HS-27A (cell line): ENCODE measurements around the gene TPBGL.
"Not testable (repeated sequence)": the region's sequence is repeated elsewhere in the genome, so short reads cannot be mapped to it uniquely, and the experiment has no call there.

Source experiments
- DNase-seq: peaks from one replicate; pipeline ENCODE4 v3.0.0-alpha.2; 2012; ENCODE audit warnings: low read depth, missing footprints

TPBGL gene

DNA sequence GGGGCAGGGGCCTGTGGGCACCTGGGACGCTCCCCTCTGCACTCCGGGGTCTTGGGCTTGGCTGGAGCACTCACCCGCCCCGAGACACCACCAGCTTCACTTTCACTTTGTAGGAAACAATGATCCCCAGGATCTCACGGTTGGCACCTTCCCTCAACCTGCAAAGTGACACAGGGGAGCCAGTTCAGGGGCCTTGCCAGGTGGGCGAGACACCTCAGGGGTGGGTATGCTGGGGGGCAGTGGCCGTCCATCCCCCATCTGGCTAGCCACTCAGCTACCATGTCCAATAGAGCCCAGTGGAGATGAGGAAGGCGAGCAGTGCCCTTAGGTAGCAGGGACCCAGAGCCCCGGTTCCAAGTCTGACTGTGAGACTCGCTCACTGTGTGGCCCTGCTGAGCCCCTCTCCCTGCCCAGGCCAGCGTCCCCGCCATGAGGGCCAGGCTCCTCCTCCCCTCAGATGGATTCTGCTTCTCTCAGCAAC lies 32.3 kb downstream of the TPBGL start:
- no peak for DNase-seq

DNA sequence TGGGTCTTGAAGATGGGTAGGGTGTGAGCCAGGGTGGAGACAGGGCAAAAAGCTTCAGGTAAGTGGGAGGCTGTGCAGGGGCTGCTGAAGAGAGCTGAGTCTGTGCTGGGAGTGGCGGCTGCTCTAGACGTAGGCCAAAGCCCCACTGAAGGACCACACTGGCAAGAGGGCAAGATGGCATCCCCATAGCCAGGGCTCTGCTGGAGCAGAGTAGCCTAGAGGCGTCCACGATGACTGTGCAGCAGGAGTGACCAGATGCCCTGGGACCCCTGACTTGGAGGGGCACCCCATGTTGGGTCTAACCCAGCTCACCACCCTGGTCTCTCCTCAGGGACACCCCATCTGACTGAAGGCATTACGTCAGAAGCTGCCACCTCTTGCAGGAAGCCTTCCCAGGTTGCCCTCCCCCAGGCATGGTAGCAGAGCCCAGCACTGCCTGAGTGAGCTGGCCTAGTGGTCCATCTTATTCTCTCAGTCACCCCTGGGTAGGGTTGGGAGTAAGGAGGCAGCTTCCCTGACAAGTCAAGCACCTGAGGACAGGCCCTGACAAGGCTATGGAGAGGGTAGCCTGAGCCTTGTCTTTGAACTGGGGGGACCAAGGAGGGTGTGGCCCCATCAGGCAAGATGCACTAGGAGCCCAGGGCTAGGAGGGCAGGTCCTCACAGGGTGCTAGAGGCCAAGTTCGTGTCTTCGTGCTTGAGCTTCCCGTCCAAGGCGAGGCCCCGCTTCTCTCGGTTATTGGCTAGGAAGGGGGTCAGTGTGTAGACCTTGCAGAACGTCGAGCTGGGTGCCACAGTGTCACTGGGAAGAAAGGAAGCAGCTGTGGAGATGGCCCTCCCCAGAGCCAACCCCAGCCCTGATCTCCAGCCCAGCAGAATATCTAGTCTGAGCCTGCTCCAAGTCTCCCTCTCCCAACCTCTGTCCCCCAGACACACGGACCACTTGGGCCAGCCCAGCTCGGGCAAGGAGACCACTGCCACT lies 33.1 kb downstream of the TPBGL start:
- no peak for DNase-seq

DNA sequence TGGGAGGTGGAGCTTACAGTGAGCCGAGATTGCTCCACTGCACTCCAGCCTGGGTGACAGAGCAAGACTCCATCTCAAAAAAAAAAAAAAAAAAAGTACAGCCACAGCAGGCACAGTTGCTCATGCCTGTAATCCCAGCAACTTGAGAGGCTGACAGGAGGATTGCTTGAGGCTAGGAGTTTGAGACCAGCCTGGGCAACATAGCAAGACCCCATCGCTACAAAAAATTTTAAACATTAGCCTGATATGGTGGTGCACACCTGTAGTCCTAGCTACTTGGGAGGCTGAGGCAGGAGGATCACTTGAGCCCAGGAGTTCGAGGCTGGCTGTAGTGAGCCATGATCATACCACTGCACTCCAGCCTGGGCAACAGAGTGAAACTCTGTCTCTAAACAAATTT lies 34.1 kb downstream of the TPBGL start:
- DNase-seq: not testable (repeated sequence)

DNA sequence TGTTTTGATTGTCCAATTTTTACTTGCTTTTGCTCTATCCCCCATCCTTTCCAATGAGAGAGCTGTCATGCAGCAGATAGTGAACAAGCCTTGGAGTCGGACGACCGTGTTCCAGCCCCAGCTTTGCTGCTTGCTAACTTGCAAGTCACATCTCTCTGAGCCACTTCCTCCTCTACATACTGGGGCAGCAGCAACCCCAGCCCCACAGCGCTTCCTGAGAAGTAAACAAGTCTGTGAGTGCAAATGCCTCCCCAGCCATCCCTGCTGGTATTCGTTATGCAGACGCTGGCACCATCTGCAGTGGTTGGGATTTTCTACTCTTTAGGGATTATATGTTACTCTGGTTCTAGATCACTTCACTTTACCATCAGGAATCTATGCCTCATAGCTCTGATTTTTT lies 35.0 kb downstream of the TPBGL start:
- no peak for DNase-seq

DNA sequence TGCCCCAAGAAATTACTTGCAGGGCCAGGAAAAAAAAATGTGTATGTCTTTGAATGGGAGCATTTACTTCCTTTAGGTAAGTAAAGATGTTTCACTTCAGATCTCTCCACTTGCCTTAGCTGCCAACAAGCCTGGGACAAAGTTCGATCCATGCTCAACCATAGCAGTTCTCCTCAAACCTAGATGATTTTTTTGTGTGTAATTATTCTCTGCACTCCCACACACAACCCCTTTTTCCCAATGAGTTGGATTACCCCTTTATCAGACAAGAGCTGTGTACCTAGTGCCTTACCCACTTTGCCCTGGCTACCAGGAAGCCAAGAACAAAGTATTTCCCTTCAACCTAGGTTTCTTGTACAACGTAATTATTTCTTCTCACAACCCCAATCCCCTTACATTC lies 35.6 kb downstream of the TPBGL start:
- no peak for DNase-seq

DNA sequence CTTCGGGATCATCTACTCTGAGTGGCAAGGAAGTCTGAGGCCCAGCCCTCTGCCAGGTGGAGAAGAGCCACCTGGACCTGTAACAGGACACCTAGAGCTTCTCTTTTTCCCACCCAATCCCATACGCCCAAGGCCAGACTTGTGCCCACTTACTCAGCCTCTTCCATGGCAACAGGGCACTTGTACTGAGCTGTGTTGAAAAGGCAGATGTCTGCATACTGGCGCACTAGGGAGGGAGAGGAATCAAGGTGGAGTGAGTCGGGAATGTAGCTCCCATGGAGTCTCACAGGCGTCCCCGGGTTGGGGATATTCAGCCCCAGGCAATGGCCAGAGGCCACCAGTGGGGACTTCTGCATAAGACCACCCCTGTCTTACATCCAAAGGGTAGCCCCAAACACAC lies 36.1 kb downstream of the TPBGL start:
- no peak for DNase-seq

DNA sequence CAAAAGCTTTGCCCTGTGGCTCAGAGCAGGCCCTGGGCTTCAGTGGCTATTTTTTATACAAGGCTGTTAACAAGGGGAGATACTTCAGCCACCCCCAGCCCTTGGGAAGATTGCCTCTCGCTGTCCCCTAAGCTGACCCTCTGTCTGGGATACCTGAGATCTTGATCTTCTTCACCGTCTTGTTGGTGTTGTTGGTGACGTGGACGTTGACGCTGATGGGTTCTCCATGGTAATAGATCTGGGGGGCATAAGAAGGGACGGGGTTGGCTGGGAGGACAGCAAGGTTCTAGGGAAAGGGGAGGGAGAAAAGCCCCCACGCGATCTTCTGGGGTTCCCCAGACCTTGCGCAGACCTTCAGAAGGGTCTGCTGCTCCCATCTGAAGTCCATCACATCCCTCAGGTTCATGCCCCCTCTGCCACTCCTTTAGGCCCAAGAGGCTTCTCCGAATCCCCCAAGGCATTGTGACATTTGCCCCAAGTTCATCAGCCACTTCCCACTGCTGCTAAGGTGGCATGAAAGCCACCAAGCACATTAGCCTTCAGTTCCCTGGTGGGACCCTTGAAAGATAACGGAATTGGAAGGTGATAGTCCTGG lies 36.7 kb downstream of the TPBGL start:
- no peak for DNase-seq

DNA sequence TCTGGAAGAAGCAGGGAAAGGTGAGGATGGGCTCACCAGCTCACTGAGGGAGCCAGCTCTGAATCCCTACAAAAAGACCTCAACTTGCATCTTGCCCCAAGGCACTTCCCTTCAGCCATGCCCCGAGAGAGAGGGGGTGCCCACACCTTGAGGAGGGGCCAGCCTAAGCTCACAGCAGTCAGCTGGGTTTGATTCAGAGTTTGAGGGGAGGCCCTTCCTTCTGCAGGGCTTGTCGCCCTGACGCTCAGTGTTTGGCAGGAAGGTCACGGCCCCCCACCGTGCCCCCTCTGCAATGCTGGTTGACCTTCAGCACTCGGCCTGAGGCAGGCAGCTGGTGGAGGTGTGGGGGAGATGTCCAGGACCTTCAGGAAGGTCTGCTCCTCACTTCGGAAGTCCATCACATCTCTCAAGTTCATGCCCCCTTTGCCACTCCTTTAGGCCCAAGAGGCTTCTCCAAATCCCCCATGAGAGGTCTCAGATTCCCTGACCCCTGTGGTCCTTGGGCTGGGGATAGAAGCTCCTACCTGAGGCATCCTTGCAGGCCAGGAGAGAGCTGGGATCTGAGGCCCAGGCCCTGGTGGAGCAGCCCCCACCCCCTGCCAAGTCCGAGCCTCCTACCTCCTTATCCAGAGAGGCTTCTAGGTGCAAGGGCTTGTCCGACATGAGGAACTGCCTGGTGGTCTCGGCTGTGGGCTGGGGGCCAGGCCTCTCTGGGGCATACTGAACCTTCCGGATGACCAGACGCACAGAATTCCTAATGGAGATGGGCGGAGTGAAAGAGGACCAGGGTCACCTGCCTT lies 37.6 kb downstream of the TPBGL start:
- no peak for DNase-seq

DNA sequence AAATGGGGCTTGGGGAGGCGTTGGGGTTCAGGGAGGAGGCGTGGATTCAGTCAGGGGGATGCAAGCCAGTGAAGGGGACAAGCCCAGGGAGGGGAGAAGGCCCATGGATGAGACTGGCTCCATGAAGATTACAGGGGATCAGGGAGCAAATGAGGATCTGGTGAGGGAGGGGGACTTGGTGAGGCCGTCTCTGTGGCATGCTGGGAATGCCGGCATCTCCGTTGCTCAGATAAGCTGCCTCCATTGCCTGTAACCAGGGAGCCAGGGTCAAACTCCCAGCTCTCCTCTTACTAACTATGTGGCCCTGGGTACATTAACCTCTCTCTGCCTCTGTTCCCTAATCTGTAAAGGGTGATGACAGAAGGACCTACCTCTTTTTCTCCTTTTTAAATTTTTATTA lies 38.7 kb downstream of the TPBGL start:
- no peak for DNase-seq

DNA sequence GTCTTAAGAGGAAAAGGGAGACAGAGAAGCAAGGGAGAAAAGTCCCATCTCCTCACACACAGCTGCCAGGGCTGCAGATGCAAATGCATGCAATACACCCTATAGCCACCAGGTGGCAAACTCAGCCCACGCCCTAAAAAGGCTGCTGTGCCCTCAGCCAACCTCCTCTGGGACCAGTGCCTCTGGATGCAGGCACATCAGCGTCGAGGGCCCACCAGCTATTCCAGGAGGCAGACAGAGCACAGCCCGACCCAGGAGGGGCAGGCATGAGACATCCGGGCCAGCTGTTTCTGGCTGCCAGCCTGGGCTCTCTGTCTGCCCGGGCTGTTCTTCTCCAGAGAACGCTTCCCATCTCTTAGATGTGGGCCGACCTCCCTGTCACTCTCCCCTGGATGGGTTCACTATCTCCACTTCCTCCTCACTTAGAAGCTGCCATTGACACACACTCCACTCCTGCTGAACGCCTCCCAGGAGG lies 39.7 kb downstream of the TPBGL start:
- peak; percentile 51 for DNase-seq

DNA sequence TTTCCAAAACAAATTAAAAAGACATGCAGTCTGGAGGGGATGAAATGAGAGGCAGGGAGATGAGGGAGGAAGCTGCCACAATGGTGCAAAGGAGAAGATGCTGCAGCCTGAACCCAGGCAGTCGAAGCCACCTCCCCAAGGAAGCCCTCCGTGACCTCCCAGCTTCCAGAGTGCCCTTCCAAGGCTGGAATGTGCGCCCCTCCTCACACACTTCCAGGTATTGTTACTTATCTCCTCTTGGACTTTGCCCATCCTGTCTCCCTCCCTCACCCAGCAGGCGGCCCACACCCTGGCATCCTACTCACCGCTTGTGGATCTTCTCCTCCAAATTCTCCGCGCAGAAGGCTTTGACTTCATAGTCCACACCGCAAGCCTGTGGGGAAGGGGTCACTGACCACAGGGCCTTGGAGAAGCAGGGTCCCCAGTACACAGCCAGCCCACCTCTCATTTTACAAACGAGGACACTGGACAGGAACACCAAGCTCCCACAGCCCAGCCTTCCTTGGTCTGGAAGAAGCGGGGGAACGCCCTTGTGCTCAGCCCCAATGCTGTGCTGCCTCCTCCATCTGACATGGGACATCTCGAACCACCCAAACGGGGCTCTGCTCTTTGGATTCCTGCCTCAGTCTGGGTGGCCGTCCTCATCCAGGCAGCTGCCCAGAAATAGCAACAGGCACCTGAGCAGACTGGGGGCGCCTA lies 40.3 kb downstream of the TPBGL start:
- no peak for DNase-seq

DNA sequence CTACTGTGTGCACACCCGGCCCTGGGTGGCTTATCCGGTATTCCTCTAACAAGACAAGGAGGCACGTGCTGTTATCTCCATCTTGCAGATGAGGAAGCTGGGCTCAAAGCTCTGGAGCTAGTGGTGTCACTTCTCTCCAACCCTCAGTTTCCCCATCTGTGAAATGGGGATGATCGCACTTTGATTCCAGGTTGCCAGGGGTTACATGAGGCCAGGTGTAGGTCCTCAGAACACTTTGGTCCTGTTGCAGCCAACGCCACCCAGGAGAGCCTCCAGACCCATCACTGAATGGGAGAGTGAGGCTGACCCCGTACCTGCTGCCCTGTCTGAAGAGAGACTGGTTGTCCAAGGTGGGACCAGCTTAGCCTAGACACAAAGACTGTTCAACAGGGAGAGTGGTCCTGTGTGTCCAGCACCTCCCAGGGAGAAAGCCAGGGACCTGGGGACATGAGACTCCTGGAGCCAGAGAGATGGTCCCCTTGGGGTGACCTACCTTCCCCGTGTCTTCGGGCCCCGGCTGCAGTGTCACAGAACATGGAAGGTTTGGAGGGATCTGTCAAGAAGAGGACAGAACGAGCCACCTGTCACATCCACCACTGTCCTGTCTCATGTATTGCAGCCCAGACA lies 41.0 kb downstream of the TPBGL start:
- no peak for DNase-seq

DNA sequence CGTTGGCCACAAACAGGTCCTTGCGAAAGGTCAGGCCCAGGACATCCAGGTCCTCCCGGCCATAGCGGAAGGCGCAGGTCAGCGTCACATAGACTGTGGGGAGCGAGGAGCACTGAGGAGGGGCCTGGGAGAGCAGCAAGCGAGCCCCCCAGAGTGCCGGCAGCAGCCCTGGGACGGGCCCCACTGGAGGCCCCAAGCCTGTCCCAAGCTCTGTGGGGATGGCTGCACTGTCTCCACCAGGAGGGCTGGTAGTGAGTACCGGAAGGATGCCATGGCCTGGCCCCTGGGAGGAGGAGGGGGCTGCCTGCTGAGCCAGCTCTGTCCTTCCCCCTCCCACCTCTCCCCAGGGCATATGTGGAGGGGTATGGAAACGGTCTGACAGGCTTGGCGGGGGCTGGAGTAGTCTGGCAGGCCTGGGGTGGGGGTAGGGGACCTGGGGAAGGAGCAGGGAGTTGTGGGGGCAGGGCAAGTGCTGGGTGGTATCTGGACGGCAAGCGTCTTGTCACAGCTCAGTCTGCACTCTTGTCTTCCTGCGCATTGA lies 42.9 kb downstream of the TPBGL start:
- DNase-seq: no peak

DNA sequence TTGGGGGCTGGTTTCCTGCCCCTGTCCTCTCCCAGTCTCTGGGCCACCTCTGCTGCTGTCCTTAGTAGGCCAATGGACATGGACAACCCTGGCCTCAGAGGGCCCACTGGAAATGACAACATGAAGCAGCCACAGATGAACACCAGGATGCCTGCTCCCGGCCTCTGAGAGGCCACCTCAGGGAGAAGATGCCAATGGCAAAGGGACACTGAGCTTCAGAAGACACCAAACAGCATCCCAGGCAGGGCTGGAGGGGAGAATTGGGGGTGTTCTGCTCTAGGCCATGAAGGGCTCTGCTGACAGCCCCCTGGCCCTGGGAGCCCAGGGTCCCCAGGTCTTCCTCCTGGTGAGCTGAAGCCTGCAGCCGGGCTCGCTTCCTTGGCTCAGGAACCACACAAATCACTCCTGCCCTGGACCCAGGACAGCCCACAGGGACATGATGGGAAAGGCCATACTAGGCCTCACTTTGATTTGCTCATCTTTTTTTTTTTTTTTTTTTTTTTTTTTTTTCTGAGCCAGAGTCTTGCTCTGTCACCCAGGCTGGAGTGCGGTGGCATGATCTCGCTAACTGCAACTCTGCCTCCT lies 45.3 kb downstream of the TPBGL start:
- no peak for DNase-seq

DNA sequence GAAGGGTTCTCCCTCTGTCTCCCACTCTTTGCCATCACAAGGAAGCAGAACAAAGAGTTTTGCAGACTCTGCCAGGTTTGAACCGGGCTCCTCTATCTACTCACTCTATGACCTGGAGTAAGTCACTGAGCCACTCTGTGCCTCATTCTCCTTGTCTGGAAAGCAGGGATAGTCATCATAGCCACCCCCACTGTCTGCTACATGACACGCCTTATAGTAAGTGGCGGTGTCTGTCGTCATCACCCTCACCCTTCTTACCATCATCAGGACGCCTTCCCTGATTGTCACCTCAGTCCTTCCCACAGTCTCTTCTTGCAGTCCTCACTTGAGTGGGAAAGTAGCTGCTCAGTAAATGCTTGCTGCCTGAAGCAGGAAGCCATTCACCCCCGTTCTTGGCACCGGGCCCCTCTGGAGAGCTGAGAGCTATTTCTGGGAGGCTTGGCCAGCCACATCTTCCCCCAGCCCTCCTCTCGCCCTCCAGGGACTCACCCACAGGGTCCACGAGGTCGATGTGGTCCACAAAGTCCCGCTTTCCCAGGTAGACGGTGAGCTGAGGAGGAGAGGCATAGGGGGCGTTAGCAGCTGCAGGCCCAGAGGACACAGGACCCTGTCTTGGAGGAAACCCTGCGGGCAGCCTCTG lies 46.4 kb downstream of the TPBGL start:
- no peak for DNase-seq

DNA sequence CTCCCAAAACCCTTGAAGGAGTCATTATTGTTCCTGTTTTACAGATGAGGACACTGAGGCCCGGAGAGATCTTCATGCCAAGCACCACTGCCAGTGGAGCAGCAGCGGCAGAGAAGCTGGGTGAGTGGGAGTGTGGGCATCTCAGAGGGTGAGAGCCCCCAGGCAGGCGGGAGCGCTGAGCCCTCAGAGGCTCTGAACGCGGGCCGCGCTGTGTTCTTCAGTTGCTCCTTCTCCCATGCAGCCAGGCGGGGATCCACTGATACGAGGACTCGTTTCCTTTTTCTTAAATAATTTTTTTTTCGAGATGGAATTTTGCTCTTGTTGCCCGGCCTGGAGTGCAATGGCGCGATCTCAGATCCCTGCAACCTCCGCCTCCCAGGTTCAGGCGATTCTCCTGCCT lies 47.0 kb downstream of the TPBGL start:
- DNase-seq: no peak

DNA sequence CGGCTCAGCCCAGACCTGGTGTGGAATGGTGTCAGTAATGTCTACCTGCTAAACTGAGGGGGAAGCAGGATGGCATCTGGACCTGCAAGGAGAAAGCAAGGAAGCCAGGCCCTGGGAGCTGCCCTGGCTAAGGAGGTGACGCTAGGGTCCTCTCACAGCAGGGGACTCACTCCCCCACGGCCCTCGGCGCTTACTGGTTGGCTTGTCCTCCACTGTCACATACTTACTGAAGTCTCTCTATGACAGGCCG lies 48.9 kb downstream of the TPBGL start:
- DNase-seq: no peak

DNA sequence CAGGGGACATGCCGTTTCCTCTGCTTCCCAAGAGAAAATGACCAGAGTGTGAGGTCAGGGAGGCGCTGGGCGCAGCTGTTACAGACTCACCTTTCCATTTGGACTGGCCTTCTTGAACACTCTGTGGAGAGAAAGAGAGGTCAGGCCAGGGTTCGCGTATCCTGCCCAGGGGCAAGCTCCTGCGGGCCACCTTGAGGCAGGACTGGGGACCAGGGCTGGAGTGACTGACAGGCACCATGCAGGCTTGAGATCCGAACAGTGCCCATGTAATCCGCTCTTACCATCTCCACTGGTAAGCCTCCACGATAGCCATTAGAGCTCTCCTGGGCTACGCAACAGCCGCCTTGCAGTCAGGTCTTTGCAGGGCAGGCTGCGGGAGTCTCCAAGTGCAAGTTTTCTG lies 49.3 kb downstream of the TPBGL start:
- DNase-seq: no peak

DNA sequence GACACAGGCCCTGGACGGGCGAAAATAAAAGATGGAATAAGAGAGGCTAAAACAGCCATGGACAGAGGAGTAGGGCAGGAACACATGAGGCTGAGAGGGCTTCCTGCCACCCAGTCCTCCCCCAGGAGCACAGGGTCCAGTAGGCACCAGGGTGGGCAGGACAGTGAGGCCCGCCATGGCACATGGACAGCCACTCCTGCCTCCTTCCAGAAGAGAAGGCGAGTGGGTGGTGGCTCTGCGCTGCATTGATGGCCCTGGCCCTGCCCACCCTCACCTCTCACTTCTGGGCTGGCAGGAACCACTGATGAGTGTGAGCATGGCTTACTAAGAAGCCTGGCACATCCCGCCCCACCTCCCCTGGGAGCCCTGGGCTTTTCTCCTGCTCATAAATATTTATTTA lies 51.2 kb downstream of the TPBGL start:
- no peak for DNase-seq

DNA sequence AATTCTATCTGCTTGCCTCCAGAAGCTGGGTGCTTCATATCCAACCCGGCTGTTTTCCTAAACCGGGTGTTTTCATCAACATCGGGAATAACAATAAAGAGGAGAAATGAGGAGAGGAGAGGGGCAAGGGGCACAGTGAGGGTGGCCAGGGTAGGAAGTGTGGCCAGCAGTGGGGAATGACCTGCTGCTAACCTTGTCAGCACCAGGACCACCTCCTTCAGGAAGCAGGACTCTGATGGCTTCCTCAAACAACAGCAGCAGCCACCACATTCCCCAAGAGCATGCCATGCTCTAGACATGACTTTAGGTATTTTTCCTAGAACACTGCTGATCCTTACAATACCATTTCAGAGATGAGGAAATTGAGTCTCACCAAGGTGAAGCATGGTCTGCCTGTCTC lies 52.4 kb downstream of the TPBGL start:
- no peak for DNase-seq
